ENCODE measurements around the gene ZNRF1.

- TF ChIP-seq POLR2AphosphoS5 (IDR thresholded peaks at IDR 0.05; ENCODE audit: borderline replicate concordance, low read depth, low read length) (no peak), EZH2 (IDR thresholded peaks at IDR 0.05) (no peak), FOXP2 (optimal IDR thresholded peaks at IDR 0.05; ENCODE audit: control extremely low read depth, extremely low read length, insufficient read depth) (no peak)
Observed at GRCh38 chr16:75086281-75086680, 87.5 kb downstream of the ZNRF1 start.
